Left ventricle myocardium inferior (tissue), 1 donor: Measurements from ENCODE around the gene PSMB4. TPM values are rescaled to one million over a fixed set of nuclear protein-coding genes. Genes with fewer than 3 reads are reported as not detected.

Experiments
- DNase-seq: peaks from one replicate; pipeline ENCODE4 v3.0.0-alpha.2; 2020
- H3K27ac ChIP-seq: fragments of 200-600 bp; replicated peaks from 2 replicates; pipeline ENCODE4 v1.8.0; 2021
- H3K27me3 ChIP-seq: fragments of 200-600 bp; 2 replicates; pipeline ENCODE4 v1.8.0; 2021; ENCODE audit warnings: low read depth
- H3K36me3 ChIP-seq: fragments of 200-600 bp; 2 replicates; pipeline ENCODE4 v1.8.0; 2021
- H3K4me1 ChIP-seq: fragments of 200-600 bp; 2 replicates; pipeline ENCODE4 v1.8.0; 2021
- H3K4me3 ChIP-seq: fragments of 200-600 bp; 2 replicates; pipeline ENCODE4 v1.8.0; 2021; ENCODE audit warnings: mild to moderate bottlenecking, moderate library complexity
- H3K9me3 ChIP-seq: fragments of 200-600 bp; replicated peaks from 2 replicates; pipeline ENCODE4 v1.8.0; 2021
- intact Hi-C: fragments of 100-400 bp; cut with micrococcal nuclease; formaldehyde crosslinking; loops from one replicate; pipeline ENCODE4 v1.11.0; 2022
- total RNA-seq: library from RNA; stranded (reverse); fragmentation: NEBNext Ultra II Directional; extraction: Animal tissue kit (Norgen Biotek cat#: 25700); gene quantifications from one replicate; pipeline ENCODE4 v1.2.1, GENCODE V29; 2021
- TF ChIP-seq, protein P1 (sequence below): fragments of 200-600 bp; IDR thresholded peaks from 2 replicates; pipeline ENCODE4 v1.8.0; 2021; ENCODE audit warnings: antibody characterized with exemption, mild to moderate bottlenecking, borderline replicate concordance
- donor health status: DM: no; HTN: yes; CAD: no; lungs with severe emphysema.

The PSMB4 gene
- total RNA-seq, 1 donor from 2014 or later, result 186 TPM

DNA sequence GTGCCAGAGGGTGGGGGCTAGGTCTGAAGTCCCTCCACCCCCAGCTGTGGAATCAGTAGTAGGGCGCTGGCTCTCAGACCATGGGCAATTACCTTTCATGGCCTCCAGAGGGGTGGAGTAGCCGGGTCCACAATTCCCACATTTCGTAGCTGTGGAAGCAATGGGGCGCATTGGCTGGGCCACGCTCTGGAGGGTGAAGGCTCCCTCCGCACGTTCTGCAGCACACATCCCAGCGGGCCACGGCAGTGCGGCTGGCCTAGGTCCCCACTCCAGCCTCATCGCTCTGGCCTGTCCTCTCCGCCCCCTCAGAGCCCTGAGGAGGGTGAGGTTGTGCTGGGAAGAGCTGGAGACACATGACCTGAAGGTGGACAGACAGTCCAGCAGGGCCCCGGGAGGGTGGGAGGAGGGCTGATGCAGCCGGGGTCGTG, 29.7 kb upstream of the PSMB4 start:
- Histone ChIP-seq H3K27ac (peak overlapping the region; percentile 89), H3K4me1 (peaks cover 64% of the 10 kb centered on the region), H3K36me3 (peaks cover 31% of the 10 kb centered on the region), H3K27me3 (no peaks in the 10 kb centered on the region), H3K9me3 (no peaks in the 10 kb centered on the region), H3K4me3 (peak overlapping the region; percentile 69)
- intact Hi-C loops, result no loop called here
- no peak for DNase-seq
- TF ChIP-seq, protein P1, sequence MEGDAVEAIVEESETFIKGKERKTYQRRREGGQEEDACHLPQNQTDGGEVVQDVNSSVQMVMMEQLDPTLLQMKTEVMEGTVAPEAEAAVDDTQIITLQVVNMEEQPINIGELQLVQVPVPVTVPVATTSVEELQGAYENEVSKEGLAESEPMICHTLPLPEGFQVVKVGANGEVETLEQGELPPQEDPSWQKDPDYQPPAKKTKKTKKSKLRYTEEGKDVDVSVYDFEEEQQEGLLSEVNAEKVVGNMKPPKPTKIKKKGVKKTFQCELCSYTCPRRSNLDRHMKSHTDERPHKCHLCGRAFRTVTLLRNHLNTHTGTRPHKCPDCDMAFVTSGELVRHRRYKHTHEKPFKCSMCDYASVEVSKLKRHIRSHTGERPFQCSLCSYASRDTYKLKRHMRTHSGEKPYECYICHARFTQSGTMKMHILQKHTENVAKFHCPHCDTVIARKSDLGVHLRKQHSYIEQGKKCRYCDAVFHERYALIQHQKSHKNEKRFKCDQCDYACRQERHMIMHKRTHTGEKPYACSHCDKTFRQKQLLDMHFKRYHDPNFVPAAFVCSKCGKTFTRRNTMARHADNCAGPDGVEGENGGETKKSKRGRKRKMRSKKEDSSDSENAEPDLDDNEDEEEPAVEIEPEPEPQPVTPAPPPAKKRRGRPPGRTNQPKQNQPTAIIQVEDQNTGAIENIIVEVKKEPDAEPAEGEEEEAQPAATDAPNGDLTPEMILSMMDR, result no peak

- peak overlapping the region; percentile 69 for H3K4me3 ChIP-seq
- peak overlapping the region; percentile 89 for H3K27ac ChIP-seq
- peak; percentile 68 for DNase-seq
- no peaks in the 10 kb centered on the region for H3K27me3 ChIP-seq
- TF ChIP-seq, protein P1, result no peak
- H3K36me3 ChIP-seq, result peaks cover 24% of the 10 kb centered on the region
- H3K9me3 ChIP-seq, result no peaks in the 10 kb centered on the region
- peaks cover 64% of the 10 kb centered on the region for H3K4me1 ChIP-seq
- intact Hi-C loops, result no loop called here
Observed at GRCh38 chr1:151370211-151370911, 29.0 kb upstream of the PSMB4 start.

DNA sequence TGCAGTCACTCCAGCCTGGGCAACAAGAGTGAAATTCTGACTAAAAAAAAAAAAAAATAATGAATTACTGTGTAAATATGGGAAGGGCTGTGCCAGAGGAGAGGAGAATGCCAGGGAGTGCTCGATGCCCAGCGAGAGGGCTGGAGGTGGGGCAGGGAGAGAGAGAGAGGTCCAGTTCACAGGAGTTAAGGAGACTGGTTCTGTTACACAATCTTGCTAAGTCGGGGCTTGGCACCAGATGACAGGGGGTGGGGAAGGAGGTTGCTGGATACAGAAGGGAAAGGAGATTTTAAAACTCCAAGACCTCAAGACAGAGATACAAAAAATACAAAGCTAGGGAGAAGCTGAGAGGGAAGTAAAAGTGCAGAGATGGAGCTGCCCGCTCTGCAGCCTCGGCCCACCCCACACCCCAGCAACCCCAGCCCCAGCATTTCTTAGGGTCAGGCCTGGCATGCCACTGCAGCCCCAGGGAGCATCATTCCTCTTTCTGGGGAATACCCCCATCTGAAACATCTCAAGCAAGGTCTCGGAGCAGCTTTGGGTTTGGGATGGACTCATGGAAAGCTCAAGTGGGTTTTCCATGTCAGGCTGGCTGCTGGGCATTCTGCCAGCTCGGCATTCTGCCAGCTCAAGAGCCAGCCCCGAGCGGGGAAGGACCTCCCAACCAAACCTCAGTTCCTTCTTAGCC, 27.9 kb upstream of the PSMB4 start:
- H3K9me3 ChIP-seq, result no peaks in the 10 kb centered on the region
- H3K4me3 ChIP-seq, result peak overlapping the region; percentile 69
- peak overlapping the region; percentile 89 for H3K27ac ChIP-seq
- DNase-seq, result peak; percentile 66
- H3K36me3 ChIP-seq, result peaks cover 12% of the 10 kb centered on the region
- peaks cover 64% of the 10 kb centered on the region for H3K4me1 ChIP-seq
- no peaks in the 10 kb centered on the region for H3K27me3 ChIP-seq
- intact Hi-C loops, result no loop called here
- TF ChIP-seq, protein P1, result no peak

DNA sequence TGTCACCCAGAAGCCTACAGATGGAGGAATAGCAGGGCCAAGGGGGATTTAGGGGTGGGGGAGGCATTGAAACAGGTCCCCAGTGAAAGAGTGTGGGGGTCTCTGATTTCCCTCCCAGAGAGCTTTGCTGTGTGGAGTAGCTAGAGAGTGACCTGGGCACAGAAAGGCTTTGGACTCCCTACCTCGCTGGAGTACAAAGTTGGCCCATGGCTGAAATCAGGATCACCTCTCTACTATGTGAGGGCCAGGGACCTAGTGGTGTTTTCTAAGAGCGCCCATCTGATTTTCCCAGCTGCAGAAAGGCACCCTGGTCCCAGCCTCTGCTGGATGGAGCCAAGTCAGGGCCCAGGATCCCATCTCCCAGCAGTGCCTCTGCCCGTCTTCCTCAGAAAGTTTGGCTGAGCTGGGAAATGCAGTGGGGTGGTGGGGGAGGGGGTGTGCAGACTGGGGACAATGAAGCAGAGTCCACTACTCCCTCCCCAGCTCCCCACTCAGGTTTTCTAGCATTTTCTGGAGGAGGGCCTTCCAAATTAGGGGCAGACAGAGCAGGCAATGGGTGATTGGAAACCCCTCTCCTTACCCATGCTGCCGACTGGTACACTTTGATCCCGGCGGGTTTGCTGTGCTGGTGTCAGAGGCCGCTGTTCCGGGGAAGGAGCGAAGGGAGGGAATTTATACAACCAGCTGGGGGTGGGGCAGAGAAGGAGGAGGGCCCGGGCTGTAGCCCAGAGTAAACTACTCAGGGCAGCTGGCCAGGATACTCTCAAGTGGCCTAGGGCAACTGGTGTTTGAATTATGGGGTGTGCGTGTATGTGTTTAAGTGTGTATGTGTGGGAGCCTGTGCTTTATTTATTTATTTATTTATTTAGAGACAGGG, 27.1 kb upstream of the PSMB4 start, which contains the start of gene SELENBP1:
TSS of gene SELENBP1 (minus strand) at position 648 of the 877 bp plus-strand sequence. CDS start at position 584, 64 bp downstream.
- intact Hi-C loops, result no loop called here
- TF ChIP-seq, protein P1, result no peak
- Histone ChIP-seq H3K4me3 (peak within 1 kb of the TSS; percentile 69), H3K27ac (peak within 1 kb of the TSS; percentile 89), H3K36me3 (peaks cover 4% of the 10 kb centered on the region), H3K9me3 (no peaks in the 10 kb centered on the region), H3K4me1 (peaks cover 58% of the 10 kb centered on the region), H3K27me3 (no peaks in the 10 kb centered on the region)
- DNase-seq, result peak; percentile 87

GRCh38 chr1:151373196-151373595, 26.2 kb upstream of the PSMB4 start:
- peaks cover 49% of the 10 kb centered on the region for H3K4me1 ChIP-seq

More at GRCh38 chr1:151373196-151373595, 26.2 kb upstream of the PSMB4 start:
- Histone ChIP-seq H3K27me3 (no peaks in the 10 kb centered on the region), H3K9me3 (no peaks in the 10 kb centered on the region), H3K36me3 (no peaks in the 10 kb centered on the region), H3K27ac (no peak overlapping the region), H3K4me3 (no peak overlapping the region)
- intact Hi-C loops, result no loop called here
- DNase-seq, result no peak
- TF ChIP-seq, protein P1, result no peak
